ENCODE measurements around the gene ZDHHC14.

GRCh38 chr6:157716251-157716995 lies 335.4 kb downstream of the ZDHHC14 start:
- TF ChIP-seq POLR2A (IDR thresholded peaks at IDR 0.05; ENCODE audit: low read length) (no peak), GATA1 (IDR thresholded peaks at IDR 0.05; ENCODE audit: low read depth, low read length) (no peak)
